HG03280 (cell line): ENCODE data around the gene SPRYD3.
"Not testable (repeated sequence)": the region's sequence is repeated elsewhere in the genome, so short reads cannot be mapped to it uniquely, and the experiment has no call there.

Source experiments
- ATAC-seq: cut with Tn5 transposase; IDR thresholded peaks from one replicate; pipeline ENCODE4 v1.9.1; 2021; ENCODE audit warnings: mild to moderate bottlenecking, moderate library complexity; ENCODE audit not compliant: unreplicated experiment

SPRYD3 gene

DNA sequence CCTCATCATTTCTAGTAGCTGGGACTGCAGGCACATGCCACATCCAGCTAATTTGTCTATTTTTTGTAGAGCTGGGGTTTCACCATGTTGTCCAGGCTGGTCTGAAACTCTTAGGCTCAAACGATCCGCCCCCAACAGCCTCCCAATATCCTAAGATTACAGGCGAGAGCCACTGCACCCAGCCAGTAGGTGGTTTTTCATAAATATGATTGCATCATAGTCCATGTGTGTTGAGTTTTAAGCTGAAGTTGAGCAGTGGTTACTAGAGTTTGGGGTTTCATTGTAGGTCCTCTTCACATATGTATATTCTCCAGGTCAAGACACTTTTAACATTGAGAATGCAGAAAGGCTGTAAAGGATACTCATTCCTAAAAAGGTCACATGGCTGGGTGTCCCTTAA, 42.4 kb downstream of the SPRYD3 start:
- no peak for ATAC-seq

DNA sequence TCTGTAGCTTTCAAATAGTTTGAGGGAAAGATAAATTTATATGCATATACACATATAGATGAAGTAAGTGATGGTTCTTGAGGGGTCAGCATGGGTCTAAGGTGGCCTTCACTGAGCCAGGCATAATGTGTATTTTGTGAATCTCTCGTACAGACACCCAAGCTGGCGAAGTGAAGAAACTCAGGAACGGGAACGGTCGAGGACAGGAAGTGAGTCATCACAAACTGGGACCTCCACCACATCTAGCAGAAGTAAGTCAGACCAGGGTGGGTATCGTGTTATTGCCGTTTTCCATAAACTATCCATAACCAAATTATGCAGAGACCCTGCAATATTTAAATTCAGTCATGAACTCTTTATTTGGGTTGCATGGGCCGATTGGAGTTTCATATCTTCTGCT, 44.7 kb downstream of the SPRYD3 start:
- no peak for ATAC-seq

DNA sequence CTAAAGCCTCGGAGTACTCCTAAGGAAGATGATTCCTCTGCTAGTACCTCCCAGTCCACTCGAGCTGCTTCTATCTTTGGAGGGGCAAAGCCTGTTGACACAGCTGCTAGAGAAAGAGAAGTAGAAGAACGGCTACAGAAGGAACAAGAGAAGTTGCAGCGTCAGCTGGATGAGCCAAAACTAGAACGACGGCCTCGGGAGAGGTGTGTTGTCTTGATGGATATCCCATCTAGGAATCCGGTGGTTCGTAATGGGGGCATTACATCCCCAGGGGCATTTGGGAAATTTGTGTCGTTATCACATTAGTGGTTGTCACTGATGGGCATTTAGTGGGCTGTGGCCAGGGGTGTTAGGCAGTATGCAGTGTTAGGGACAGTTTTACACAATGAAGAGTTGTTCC, 45.4 kb downstream of the SPRYD3 start:
- ATAC-seq: not testable (repeated sequence)

DNA sequence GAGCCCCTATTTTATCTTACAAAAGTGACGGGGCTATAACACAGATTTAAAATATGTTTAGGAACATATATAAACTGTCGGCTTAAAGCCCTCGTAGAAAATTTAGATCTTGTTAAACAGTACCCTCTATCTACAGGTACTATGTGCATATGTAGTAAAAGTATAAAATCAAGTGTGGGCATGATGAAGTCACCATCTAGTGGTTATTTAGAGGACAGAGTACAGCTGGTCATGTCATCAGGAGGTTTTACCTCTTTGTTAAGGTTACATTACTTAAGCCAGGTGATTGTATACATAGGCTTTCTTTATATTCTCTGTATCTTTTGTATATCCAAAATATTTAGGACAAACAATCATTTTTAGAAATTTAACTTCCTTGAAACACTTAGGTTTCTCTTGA, 47.6 kb downstream of the SPRYD3 start:
- ATAC-seq: no peak

DNA sequence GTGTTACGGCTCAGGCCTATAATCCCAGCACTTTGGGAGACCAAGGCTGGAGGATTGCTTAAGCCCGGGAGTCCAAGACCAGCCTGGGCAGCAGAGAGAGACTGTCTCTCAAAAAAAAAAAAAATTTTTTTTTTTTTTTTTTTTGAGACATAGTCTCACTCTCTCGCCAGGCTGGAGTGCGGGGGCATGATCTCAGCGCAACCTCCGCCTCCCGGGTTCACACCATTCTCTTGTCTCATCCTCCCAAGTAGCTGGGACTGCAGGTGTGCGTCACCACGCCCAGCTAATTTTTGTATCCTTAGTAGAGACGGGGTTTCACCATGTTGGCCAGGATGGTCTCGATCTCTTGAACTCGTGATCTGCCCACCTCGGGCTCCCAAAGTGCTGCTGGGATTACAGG, 52.2 kb downstream of the SPRYD3 start:
- not testable (repeated sequence) for ATAC-seq

DNA sequence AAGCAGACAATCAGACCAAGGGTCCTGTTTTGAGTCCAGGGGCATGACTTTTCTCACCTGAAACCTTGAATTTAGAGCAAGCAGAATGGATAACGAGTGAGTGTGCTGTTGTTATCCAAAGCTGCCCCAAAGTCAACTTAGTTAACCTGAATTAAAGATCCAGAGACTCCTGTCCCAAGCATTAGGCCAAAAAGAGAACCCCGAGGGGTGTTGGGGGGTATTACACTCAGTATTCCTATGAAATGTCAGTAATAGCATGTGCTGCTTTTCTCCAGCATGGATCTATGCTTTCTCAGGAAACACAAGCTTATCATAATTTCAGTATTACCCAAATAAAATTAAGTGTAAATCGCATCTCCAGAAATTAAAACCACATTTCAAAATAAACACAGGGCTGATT, 53.9 kb downstream of the SPRYD3 start:
- ATAC-seq: no peak

DNA sequence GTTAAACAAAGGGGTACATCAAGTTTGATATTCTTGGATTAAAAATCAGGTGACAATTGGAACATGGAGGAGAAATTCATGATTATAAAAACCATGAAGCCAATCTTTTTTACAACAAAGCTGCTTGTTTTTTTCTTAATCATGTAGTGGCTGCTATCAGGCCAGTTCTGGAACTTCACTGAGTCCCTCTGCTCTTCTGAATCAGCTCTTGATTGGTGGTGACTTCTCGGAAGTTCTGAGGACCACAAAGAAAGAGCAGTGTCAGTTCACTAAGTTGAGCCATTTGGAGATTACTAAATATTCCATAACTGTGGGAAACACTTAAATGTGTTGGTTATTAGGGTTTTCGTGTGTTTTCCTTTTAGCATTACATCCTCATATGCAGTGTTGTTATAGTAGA, 64.5 kb downstream of the SPRYD3 start:
- no peak for ATAC-seq
